ENCODE results near the gene CWC22.
"Not testable (repeated sequence)": the region's sequence is repeated elsewhere in the genome, so short reads cannot be mapped to it uniquely, and the experiment has no call there.

The CWC22 gene

GRCh38 chr2:179965291-179966258 is 41.5 kb downstream of the CWC22 start:
- TF ChIP-seq SUZ12 (IDR thresholded peaks at IDR 0.05; ENCODE audit: extremely low read depth, insufficient read depth, insufficient read length) (no peak), YY1 (IDR thresholded peaks at IDR 0.05; ENCODE audit: insufficient read depth, insufficient read length) (no peak), ZNF274 (IDR thresholded peaks at IDR 0.05; ENCODE audit: low read depth, low read length) (no peak)
- DNase-seq (ENCODE audit: low read depth, low spot score): no peak
- Histone ChIP-seq H3K36me3 (ENCODE audit: insufficient read depth, insufficient read length, low read length) (peaks cover 69% of the 10 kb centered on the region), H3K9ac (ENCODE audit: insufficient read length, low read depth) (no peak overlapping the region), H3K9me3 (ENCODE audit: insufficient read depth, low read length) (no peaks in the 10 kb centered on the region), H3K4me1 (ENCODE audit: insufficient read depth, insufficient read length) (no peaks in the 10 kb centered on the region), H3K4me3 (ENCODE audit: insufficient read length, low read depth) (no peak overlapping the region), H3K27me3 (ENCODE audit: insufficient read depth, insufficient read length) (no peaks in the 10 kb centered on the region)

- Histone ChIP-seq H3K4me1 (ENCODE audit: insufficient read depth, insufficient read length) (no peaks in the 10 kb centered on the region), H3K9ac (ENCODE audit: insufficient read length, low read depth) (no peak overlapping the region), H3K36me3 (ENCODE audit: insufficient read depth, insufficient read length, low read length) (peaks cover 66% of the 10 kb centered on the region), H3K4me3 (ENCODE audit: insufficient read length, low read depth) (no peak overlapping the region), H3K27me3 (ENCODE audit: insufficient read depth, insufficient read length) (no peaks in the 10 kb centered on the region), H3K9me3 (ENCODE audit: insufficient read depth, low read length) (no peaks in the 10 kb centered on the region)
- DNase-seq (ENCODE audit: low read depth, low spot score): no peak
- TF ChIP-seq ZNF274 (IDR thresholded peaks at IDR 0.05; ENCODE audit: low read depth, low read length): no peak
- no peak for TF ChIP-seq YY1 (IDR thresholded peaks at IDR 0.05; ENCODE audit: insufficient read depth, insufficient read length)
- no peak for TF ChIP-seq SUZ12 (IDR thresholded peaks at IDR 0.05; ENCODE audit: extremely low read depth, insufficient read depth, insufficient read length)
These were observed 43.5 kb downstream of the CWC22 start for GRCh38 chr2:179963626-179964025.

- not testable (repeated sequence) for H3K4me3 ChIP-seq (ENCODE audit: insufficient read length, low read depth); H3K9me3 ChIP-seq (ENCODE audit: insufficient read depth, low read length); H3K9ac ChIP-seq (ENCODE audit: insufficient read length, low read depth); H3K4me1 ChIP-seq (ENCODE audit: insufficient read depth, insufficient read length); DNase-seq (ENCODE audit: low read depth, low spot score); H3K27me3 ChIP-seq (ENCODE audit: insufficient read depth, insufficient read length)
- peaks cover 62% of the 10 kb centered on the region for H3K36me3 ChIP-seq (ENCODE audit: insufficient read depth, insufficient read length, low read length)
These were observed 48.8 kb downstream of the CWC22 start for GRCh38 chr2:179958251-179958650.

GRCh38 chr2:179954026-179954425 is 53.1 kb downstream of the CWC22 start:
- Histone ChIP-seq H3K9ac (ENCODE audit: insufficient read length, low read depth) (no peak overlapping the region), H3K9me3 (ENCODE audit: insufficient read depth, low read length) (no peaks in the 10 kb centered on the region), H3K36me3 (ENCODE audit: insufficient read depth, insufficient read length, low read length) (peaks cover 83% of the 10 kb centered on the region), H3K27me3 (ENCODE audit: insufficient read depth, insufficient read length) (no peaks in the 10 kb centered on the region), H3K4me3 (ENCODE audit: insufficient read length, low read depth) (no peak overlapping the region), H3K4me1 (ENCODE audit: insufficient read depth, insufficient read length) (no peaks in the 10 kb centered on the region)
- no peak for DNase-seq (ENCODE audit: low read depth, low spot score)
- TF ChIP-seq SUZ12 (IDR thresholded peaks at IDR 0.05; ENCODE audit: extremely low read depth, insufficient read depth, insufficient read length) (no peak), YY1 (IDR thresholded peaks at IDR 0.05; ENCODE audit: insufficient read depth, insufficient read length) (no peak), ZNF274 (IDR thresholded peaks at IDR 0.05; ENCODE audit: low read depth, low read length) (no peak)

- TF ChIP-seq YY1 (IDR thresholded peaks at IDR 0.05; ENCODE audit: insufficient read depth, insufficient read length) (no peak), ZNF274 (IDR thresholded peaks at IDR 0.05; ENCODE audit: low read depth, low read length) (no peak), SUZ12 (IDR thresholded peaks at IDR 0.05; ENCODE audit: extremely low read depth, insufficient read depth, insufficient read length) (no peak)
- H3K4me3 ChIP-seq (ENCODE audit: insufficient read length, low read depth): no peak overlapping the region
- DNase-seq (ENCODE audit: low read depth, low spot score): no peak
- no peaks in the 10 kb centered on the region for H3K27me3 ChIP-seq (ENCODE audit: insufficient read depth, insufficient read length)
- no peaks in the 10 kb centered on the region for H3K9me3 ChIP-seq (ENCODE audit: insufficient read depth, low read length)
- H3K36me3 ChIP-seq (ENCODE audit: insufficient read depth, insufficient read length, low read length): peaks cover 85% of the 10 kb centered on the region
- H3K4me1 ChIP-seq (ENCODE audit: insufficient read depth, insufficient read length): no peaks in the 10 kb centered on the region
- no peak overlapping the region for H3K9ac ChIP-seq (ENCODE audit: insufficient read length, low read depth)
These were observed 53.7 kb downstream of the CWC22 start for GRCh38 chr2:179953359-179953758.

- Histone ChIP-seq H3K27me3 (ENCODE audit: insufficient read depth, insufficient read length) (no peaks in the 10 kb centered on the region), H3K9ac (ENCODE audit: insufficient read length, low read depth) (no peak overlapping the region), H3K4me1 (ENCODE audit: insufficient read depth, insufficient read length) (no peaks in the 10 kb centered on the region), H3K4me3 (ENCODE audit: insufficient read length, low read depth) (no peak overlapping the region), H3K36me3 (ENCODE audit: insufficient read depth, insufficient read length, low read length) (peaks cover 87% of the 10 kb centered on the region), H3K9me3 (ENCODE audit: insufficient read depth, low read length) (no peaks in the 10 kb centered on the region)
- TF ChIP-seq SUZ12 (IDR thresholded peaks at IDR 0.05; ENCODE audit: extremely low read depth, insufficient read depth, insufficient read length) (no peak), YY1 (IDR thresholded peaks at IDR 0.05; ENCODE audit: insufficient read depth, insufficient read length) (no peak), ZNF274 (IDR thresholded peaks at IDR 0.05; ENCODE audit: low read depth, low read length) (no peak)
- DNase-seq (ENCODE audit: low read depth, low spot score): no peak
These were observed 54.4 kb downstream of the CWC22 start for GRCh38 chr2:179952658-179953057.

GRCh38 chr2:179951680-179952079 is 55.4 kb downstream of the CWC22 start:
- no peak for DNase-seq (ENCODE audit: low read depth, low spot score)
- TF ChIP-seq SUZ12 (IDR thresholded peaks at IDR 0.05; ENCODE audit: extremely low read depth, insufficient read depth, insufficient read length) (no peak), ZNF274 (IDR thresholded peaks at IDR 0.05; ENCODE audit: low read depth, low read length) (no peak), YY1 (IDR thresholded peaks at IDR 0.05; ENCODE audit: insufficient read depth, insufficient read length) (no peak)
- Histone ChIP-seq H3K4me1 (ENCODE audit: insufficient read depth, insufficient read length) (no peaks in the 10 kb centered on the region), H3K9me3 (ENCODE audit: insufficient read depth, low read length) (no peaks in the 10 kb centered on the region), H3K27me3 (ENCODE audit: insufficient read depth, insufficient read length) (no peaks in the 10 kb centered on the region), H3K4me3 (ENCODE audit: insufficient read length, low read depth) (no peak overlapping the region), H3K36me3 (ENCODE audit: insufficient read depth, insufficient read length, low read length) (peaks cover 87% of the 10 kb centered on the region), H3K9ac (ENCODE audit: insufficient read length, low read depth) (no peak overlapping the region)
